Activated CD4-positive, alpha-beta T cell treated with anti-CD3 and anti-CD28 coated beads, Interleukin-2, amount 50 U/mL, for 24 hours (primary cell): ENCODE results near the gene C5orf15.

Source experiments
- DNase-seq, 2 donors: peaks; one replicate each; pipeline ENCODE4 v3.0.0-alpha.2; 2020; ENCODE audit warnings: low read depth in 1 of 2, low spot score in 1 of 2

C5orf15 gene

GRCh38 chr5:133968204-133968980, at the start of gene C5orf15:
C5orf15 (minus strand) TSS chr5:133968625; CDS start chr5:133968584, 41 bp downstream.
- peak; percentile 76 to 87 for DNase-seq

GRCh38 chr5:134008266-134008749, 39.9 kb upstream of the C5orf15 start:
- no peak for DNase-seq

- DNase-seq: no peak
Measured at GRCh38 chr5:134007581-134008265, 39.3 kb upstream of the C5orf15 start.

- no peak for DNase-seq
Measured at GRCh38 chr5:134006115-134006514, 37.7 kb upstream of the C5orf15 start.

- no peak for DNase-seq
Measured at GRCh38 chr5:134005417-134006061, 37.1 kb upstream of the C5orf15 start.

GRCh38 chr5:134004626-134005416, 36.4 kb upstream of the C5orf15 start, which contains the start of gene VDAC1:
VDAC1 (minus strand) TSS chr5:134004975; CDS start chr5:133993012, 11,963 bp downstream.
- DNase-seq: peak; percentile 68 to 71

- peak; percentile 36 to 47 for DNase-seq
Measured at GRCh38 chr5:134003817-134004625, 35.6 kb upstream of the C5orf15 start.

- peak in 1 of 2 donors; percentile 36 for DNase-seq
Measured at GRCh38 chr5:134003064-134003816, 34.8 kb upstream of the C5orf15 start.

GRCh38 chr5:134001938-134002731, 33.7 kb upstream of the C5orf15 start:
- no peak for DNase-seq

- DNase-seq: no peak
Measured at GRCh38 chr5:134000696-134001453, 32.5 kb upstream of the C5orf15 start.

GRCh38 chr5:134000091-134000511, 31.7 kb upstream of the C5orf15 start:
- no peak for DNase-seq

- no peak for DNase-seq
Measured at GRCh38 chr5:133998807-133999206, 30.4 kb upstream of the C5orf15 start.

GRCh38 chr5:133998042-133998441, 29.6 kb upstream of the C5orf15 start:
- no peak for DNase-seq

GRCh38 chr5:133996683-133997252, 28.3 kb upstream of the C5orf15 start:
- no peak for DNase-seq

GRCh38 chr5:133995883-133996563, 27.6 kb upstream of the C5orf15 start:
- no peak for DNase-seq

GRCh38 chr5:133995341-133995740, 26.9 kb upstream of the C5orf15 start:
- DNase-seq: no peak

- no peak for DNase-seq
Measured at GRCh38 chr5:133994990-133995333, 26.5 kb upstream of the C5orf15 start.
